Superior temporal gyrus (tissue), 1 donor: Measurements from ENCODE around the gene NHSL2.

Experiments
- DNase-seq: peaks from one replicate; pipeline ENCODE4 v3.0.0-alpha.2; 2016; ENCODE audit errors: extremely low spot score

Gene NHSL2

DNA sequence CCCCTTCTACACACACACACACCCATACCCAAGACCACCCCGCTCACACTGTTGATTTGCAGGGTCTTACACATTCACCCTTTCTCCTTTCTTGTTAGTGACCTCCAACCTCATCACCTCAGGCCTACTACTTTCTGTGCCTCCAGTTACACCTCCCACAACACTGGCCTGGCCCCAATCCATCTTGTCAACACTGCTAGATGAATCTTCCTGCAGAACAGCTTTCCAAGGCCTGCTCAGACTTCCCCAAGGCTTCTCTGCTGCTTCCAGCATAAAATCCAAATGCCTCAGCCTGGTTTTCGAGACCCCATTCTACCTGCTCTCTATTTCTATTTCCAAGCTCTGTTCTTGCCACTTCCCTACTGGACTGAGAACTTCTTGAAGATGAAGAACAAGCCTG, 79.9 kb downstream of the NHSL2 start:
- DNase-seq, result no peak

GRCh38 chrX:71991164-71991563, 80.5 kb downstream of the NHSL2 start:
- no peak for DNase-seq

DNA sequence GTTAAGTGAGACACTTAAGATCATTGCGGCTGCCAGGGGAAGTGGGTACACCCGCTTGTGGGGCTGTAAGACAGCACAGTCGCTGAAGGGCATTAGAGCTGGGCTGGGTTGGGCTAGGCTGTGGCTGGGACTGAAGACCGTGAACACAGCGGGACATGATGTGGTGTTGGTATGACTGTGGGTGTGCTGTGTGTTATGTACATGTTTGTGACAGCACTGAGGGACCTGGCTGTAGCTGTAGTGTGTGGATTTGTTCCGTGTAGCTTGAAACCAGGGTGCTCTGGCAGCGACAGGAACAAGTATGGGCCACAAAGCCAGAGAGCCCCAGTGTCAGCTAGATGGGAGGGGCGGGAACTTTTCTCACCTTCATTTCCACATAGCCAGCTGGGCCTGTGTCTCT, 82.1 kb downstream of the NHSL2 start:
- DNase-seq, result no peak

GRCh38 chrX:71993371-71993770, 82.7 kb downstream of the NHSL2 start:
- no peak for DNase-seq

- no peak for DNase-seq
Measured at GRCh38 chrX:71994601-71995000, 84.0 kb downstream of the NHSL2 start.

GRCh38 chrX:71995122-71995521, 84.5 kb downstream of the NHSL2 start:
- no peak for DNase-seq

DNA sequence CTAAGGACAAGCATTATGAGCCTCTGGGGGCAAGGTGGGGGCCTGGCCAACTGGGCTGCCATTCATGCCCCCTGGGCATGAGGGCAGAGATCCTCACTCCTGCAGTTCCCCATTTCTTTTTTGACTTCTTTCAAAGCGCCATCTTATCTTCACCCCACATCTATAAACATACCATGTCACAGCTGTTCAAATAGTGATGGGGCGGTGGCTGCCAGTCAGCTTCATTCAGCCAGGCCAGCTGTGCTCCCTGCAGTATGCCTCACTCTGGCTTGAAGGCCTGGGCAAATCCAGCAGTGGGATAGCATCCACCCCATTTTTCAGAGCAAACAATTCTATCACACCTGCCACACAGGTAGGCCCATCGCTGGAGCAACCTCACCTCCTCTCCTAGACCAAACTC, 85.5 kb downstream of the NHSL2 start:
- no peak for DNase-seq

DNA sequence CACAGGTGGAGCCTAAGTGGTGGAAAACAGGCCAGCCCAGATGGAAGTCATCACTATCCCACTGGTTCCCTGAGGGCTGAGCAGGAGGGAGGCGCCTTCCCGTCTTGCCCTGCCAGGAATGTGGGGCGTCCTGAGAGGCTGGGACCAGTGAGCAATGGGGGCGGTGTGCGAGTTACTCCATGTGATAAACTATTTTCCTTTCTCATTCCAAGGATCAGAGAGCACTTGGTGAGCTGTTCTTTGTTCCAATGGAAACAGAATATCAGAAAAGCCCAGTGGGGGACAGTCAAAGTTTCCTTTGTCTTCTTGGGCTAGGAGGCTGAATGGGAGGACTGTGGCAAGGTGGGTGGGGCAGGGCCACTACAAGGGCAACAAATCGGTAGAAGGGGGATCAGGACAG, 86.2 kb downstream of the NHSL2 start:
- DNase-seq, result no peak

DNA sequence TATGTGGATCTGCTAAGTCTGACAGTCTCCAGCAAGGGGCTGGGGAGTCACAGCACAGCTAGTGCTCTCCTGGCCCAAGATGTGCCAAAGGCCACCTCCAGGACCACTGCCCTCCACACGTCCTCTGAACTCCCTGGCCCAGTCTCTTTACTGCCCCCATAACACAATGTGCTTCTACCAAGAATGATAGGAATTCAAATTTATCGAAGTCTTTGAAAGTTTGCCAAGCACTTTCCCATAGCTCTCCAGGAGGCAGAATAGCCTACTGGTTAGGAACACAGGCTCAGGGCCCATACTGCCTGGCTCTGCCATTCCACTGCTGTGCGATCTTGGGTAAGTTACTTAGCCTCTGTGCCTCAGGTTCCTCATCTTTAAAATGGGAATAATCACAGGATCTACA, 86.7 kb downstream of the NHSL2 start:
- DNase-seq, result no peak

- DNase-seq, result peak; percentile 67
Measured at GRCh38 chrX:71998836-71999509, 88.3 kb downstream of the NHSL2 start.

DNA sequence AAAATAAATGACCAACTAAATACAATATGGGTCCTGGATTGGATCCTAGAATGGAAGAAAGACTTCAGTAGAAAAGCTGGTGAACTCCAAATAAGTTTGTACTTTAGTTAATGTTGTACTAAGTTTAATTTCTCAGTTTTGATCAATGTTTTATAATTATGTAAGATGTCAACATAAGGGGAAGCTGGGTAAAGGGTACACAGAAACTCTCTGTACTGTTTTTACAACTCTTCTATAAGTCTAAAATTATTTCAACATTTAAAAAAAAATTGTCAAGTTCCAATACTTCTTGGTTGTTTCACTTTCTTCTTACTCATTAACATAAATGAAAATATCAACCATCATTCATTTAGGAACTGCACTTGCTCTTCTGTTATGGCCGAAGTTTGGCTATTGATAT, 88.9 kb downstream of the NHSL2 start:
- no peak for DNase-seq

- DNase-seq, result no peak
Measured at GRCh38 chrX:72001471-72001870, 90.8 kb downstream of the NHSL2 start.

DNA sequence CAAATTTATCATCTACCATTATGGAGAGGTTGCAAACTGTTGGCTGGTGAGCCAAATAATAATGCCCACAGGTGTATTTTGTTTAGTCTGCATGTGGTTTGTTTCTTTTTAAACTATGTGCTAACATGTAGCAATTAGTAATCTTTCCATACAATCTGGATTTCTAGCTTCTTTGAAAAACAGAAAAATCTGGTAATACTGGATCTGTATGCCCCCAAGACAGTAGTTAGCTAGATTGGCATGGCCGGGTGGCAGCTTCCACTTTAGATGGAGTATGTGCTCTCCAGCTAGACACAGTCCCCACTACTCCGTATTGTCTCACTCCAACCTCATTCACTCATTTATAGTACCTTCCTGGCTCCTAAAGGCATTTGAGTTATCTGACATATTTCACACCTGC, 91.3 kb downstream of the NHSL2 start:
- no peak for DNase-seq

DNA sequence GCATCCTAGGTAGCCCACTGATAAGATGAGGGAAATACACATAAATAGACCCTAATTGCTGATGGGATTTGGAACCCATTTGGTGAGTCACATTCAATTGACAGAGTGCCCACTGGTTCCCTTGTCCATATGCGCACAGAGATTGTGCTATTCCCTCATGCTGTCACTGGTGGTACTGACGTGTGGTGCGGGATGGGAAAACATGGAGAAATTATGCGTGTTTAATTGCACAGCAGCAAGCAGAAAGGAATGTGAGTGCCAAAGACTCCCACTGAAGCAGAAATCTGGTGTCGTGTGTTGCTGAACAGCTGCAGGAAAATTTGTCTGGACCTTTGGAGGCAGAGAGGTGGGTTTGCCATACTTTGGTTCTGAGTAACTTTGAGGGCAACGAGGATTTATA, 92.2 kb downstream of the NHSL2 start:
- DNase-seq, result no peak

GRCh38 chrX:72003811-72004750, 93.4 kb downstream of the NHSL2 start:
- DNase-seq, result no peak

GRCh38 chrX:72005046-72005445, 94.4 kb downstream of the NHSL2 start:
- DNase-seq, result no peak

DNA sequence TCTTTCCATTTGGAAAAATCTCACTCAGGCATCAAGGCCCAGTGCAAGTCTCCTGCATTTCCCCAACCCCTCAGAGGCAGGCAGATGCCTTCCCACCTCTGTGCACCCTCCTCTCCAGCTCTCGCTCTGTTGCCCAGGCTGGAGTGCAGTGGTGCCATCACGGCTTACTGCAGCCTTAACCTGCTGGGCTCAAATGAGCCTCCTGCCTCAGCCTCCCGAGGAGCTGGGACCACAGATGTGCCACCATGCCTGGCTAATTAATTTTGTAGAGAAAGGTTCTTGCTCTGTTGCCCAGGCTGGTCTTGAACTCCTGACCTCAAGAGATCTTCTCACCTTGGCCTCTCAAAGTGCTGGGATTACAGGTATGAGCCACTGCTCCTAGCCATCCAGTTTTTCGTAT, 95.8 kb downstream of the NHSL2 start:
- no peak for DNase-seq

DNA sequence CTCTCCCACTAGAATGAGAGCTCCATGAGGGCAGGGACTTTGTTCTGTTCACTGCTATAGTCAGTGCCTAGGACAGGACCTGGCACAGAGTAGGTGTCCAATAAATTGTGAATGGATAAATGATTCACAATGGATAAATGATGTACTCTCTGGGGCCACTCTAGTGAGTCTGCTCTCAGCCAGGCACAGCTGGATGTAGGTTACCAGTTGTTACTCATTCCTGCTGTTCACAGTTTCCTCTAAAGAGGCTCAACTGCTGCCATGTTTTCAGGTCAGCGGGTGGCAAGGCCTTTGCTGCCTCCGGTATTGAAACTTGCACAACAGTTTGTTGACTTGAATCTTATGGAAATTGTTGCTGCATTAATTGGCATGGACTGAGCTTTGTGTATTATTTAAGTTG, 99.1 kb downstream of the NHSL2 start:
- DNase-seq, result no peak

DNA sequence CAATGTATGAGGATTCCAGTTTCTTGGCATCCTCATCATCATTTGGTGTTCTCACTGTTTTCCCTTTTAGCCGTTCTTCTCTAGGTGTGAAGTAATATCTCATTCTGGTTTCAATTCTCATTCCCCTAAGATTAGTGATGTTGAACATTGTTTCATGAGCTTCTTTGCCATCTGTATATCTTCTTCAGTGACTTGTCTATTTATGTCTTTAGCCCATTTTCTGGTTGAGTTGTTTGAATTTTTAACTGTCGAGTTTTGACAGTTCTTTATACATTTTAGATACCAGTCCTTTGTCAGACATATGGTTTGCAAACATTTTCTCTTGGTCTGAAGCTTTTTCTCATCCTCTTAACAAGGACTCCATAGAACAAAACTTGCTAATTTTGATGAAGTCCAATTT, 101.1 kb downstream of the NHSL2 start:
- no peak for DNase-seq

DNA sequence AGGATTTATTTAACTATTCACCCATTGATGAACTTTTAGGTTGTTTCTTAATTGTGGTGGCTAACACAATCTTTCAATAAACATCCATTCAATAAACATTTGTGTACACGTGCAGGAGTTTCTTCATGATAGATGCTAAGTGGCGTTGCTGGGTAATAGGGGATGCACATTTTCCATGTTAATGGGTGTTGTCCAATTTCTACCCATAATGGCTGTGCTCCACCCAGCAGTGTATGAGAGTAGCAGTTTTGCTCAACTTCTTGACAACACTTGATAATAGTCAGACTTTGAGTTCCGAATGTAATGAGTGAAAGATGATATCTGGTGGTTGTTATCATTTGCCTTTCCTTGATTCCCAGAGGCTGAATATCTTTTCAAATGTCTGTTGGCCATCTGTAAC, 104.7 kb downstream of the NHSL2 start:
- DNase-seq, result no peak

DNA sequence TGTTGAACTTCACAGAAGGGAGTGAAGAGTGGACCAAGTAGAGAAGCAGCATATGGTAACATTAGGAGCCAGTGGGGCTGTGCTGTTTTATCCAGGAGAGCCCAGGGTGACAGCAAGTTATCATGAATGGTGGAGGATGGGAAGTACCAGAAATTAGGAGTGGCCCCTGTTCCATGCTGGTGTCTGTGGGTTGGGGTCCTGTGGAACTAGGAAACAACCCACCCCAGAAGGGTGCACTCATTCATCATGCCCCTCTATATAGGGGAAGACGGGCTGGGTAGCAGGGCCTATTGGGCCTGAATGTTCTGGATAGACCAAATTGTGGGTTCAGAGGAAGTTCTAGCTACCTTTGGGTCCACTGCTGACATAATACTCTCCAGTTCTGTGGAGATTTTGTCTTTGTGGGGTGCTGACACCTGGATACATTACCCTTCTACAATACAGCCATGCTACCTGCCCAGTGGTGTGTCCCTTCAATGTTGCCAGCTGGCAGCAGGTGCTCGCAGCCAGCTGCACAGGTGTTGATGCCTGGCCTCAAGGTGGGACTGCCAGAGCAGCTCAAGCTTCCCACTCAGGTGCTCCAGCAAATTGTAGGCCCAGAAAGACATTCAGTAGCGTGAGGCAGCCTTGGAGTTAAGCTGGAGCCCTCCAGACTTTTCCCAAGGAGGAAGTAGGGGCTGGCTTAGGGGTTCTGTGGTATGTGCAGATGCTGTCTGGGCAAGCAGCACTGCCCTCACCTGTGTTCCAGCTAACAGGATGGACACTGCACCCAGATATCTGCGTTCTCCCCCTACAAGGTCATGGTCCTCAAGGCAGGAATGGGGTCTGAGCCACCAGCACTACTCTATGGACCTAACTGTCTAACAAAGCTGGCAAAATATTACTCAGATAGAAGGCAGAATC, 106.5 kb downstream of the NHSL2 start:
- no peak for DNase-seq
